Measurements from ENCODE around the gene JAZF1. TPM values are rescaled to one million over a fixed set of nuclear protein-coding genes. Genes with fewer than 3 reads are reported as not detected.
"Not testable (repeated sequence)": the region's sequence is repeated elsewhere in the genome, so short reads cannot be mapped to it uniquely, and the experiment has no call there.

JAZF1 gene
- total and polyA plus RNA-seq, 2 of the 8 experiments (the other 6 are each of a cell fraction or from before 2014, with no cell fraction given), result 2.6 to 21.8 TPM

- DNase-seq (ENCODE audit: low read depth in 1 of 2, low spot score in 2 of 2); H2AK5ac ChIP-seq (ENCODE audit: low read depth, low read length); H3K27ac ChIP-seq (ENCODE audit: low read depth, low read length); H3K4ac ChIP-seq (replicated peaks; ENCODE audit: insufficient read length, low read depth, low read length); H2BK20ac ChIP-seq (ENCODE audit: low read length); H2BK5ac ChIP-seq (ENCODE audit: low read depth, low read length); H4K20me1 ChIP-seq (replicated peaks in 1 of 2; ENCODE audit: control insufficient read depth in 1 of 2, insufficient read depth in 2 of 2, low read length in 2 of 2); H3K4me1 ChIP-seq (replicated peaks in 1 of 4; ENCODE audit: control insufficient read depth in 3 of 4, insufficient read depth in 4 of 4, low read length in 3 of 4); H2BK15ac ChIP-seq (ENCODE audit: low read length); H3K23me2 ChIP-seq (ENCODE audit: low read depth, low read length); H3K18ac ChIP-seq (ENCODE audit: extremely low read depth, low read length); H4K91ac ChIP-seq (replicated peaks; ENCODE audit: insufficient read length, low read length); H3K23ac ChIP-seq (ENCODE audit: insufficient read length); H3K36me3 ChIP-seq (ENCODE audit: control insufficient read depth in 2 of 4, insufficient read depth in 4 of 4, low read length in 3 of 4); FAIRE-seq; H2BK120ac ChIP-seq (replicated peaks; ENCODE audit: low read depth, low read length); H2BK12ac ChIP-seq (ENCODE audit: low read depth, low read length); H3K56ac ChIP-seq (replicated peaks; ENCODE audit: insufficient read length, low read depth, low read length); H3K27me3 ChIP-seq (replicated peaks in 1 of 4; ENCODE audit: control insufficient read depth in 3 of 4, extremely low read depth in 1 of 4, insufficient read depth in 3 of 4, low read length in 3 of 4); H3K79me1 ChIP-seq (ENCODE audit: low read depth, low read length); H2AFZ ChIP-seq (ENCODE audit: low read length); H4K8ac ChIP-seq (ENCODE audit: extremely low read depth, insufficient read depth, low read length); H3K9me3 ChIP-seq (ENCODE audit: insufficient read depth in 2 of 2, low read depth in 1 of 2, low read length in 1 of 2); H3K4me3 ChIP-seq (ENCODE audit: extremely low read depth in 1 of 4, insufficient read depth in 2 of 4, low read depth in 3 of 4, low read length in 4 of 4); H3K4me2 ChIP-seq (ENCODE audit: insufficient read depth in 1 of 2, low read depth in 2 of 2, low read length in 2 of 2); H4K5ac ChIP-seq (ENCODE audit: insufficient read length, low read depth, low read length); H3K79me2 ChIP-seq (ENCODE audit: control insufficient read depth in 1 of 2, insufficient read depth in 2 of 2, low read length in 2 of 2); H3K9ac ChIP-seq (replicated peaks in 1 of 4; ENCODE audit: extremely low read depth in 1 of 4, low read depth in 3 of 4, low read length in 3 of 4); H3K14ac ChIP-seq (ENCODE audit: insufficient read length): not testable (repeated sequence)
- 97% methylated on average over 25 of the region's 28 CpGs; no CpG with 5 or more reads in 1 of the 2 experiments for WGBS, 2 experiments (ENCODE audit: extremely low coverage in 1 of 2, insufficient coverage in 1 of 2, insufficient read length in 1 of 2, insufficient replicate concordance in 2 of 2, low coverage in 1 of 2, low lambda C conversion rate in 2 of 2, missing lambda C conversion rate in 1 of 2)
- ChIA-PET CTCF (ENCODE audit: partially characterized antibody) (interaction anchor here (1.0 to 1.5 kb wide), 2 partner anchors 8 to 9 kb away, joined by 3 to 4 read pairs; no protein-coding TSS in a partner anchor), POLR2A (ENCODE audit: partially characterized antibody) (interaction anchor here (0.7 to 1.3 kb wide), 3 partner anchors 31 to 88 kb away, joined by 3 to 4 read pairs (median 3); no protein-coding TSS in a partner anchor)
These were observed 323.7 kb downstream of the JAZF1 start for GRCh38 chr7:27856703-27857485.

Data from H1 (cell line).